GM23248 (cell line): ENCODE data around the gene NELFB. TPM values are rescaled to one million over a fixed set of nuclear protein-coding genes. Genes with fewer than 3 reads are reported as not detected.
A peak's percentile ranks its signal among the peaks of the same experiment; 100 is the strongest.

Source experiments
- DNase-seq: peaks from one replicate; pipeline ENCODE4 v3.0.0-alpha.2; 2015
- H2AFZ ChIP-seq: fragments of 200-600 bp; sonication (generic); 2 replicates; pipeline ENCODE4 v1.6.1; 2016; ENCODE audit warnings: antibody characterized with exemption
- H3F3A ChIP-seq: fragments of 200-600 bp; sonication (generic); 2 replicates; pipeline ENCODE4 v1.6.1; 2016; ENCODE audit warnings: mild to moderate bottlenecking, antibody characterized with exemption, mixed run types; ENCODE audit not compliant: insufficient read depth
- H3K27ac ChIP-seq: fragments of 200-600 bp; sonication (generic); 2 replicates; pipeline ENCODE4 v1.5.1; 2016; ENCODE audit warnings: mild to moderate bottlenecking
- H3K27me3 ChIP-seq: fragments of 200-600 bp; sonication (generic); replicated peaks from 2 replicates; pipeline ENCODE4 v1.6.1; 2016; ENCODE audit warnings: mild to moderate bottlenecking; ENCODE audit not compliant: insufficient read depth
- H3K36me3 ChIP-seq: fragments of 200-600 bp; sonication (generic); 2 replicates; pipeline ENCODE4 v1.6.1; 2016; ENCODE audit warnings: low read depth, mild to moderate bottlenecking
- H3K4me1 ChIP-seq: fragments of 200-600 bp; sonication (generic); 2 replicates; pipeline ENCODE4 v1.6.1; 2016; ENCODE audit warnings: mild to moderate bottlenecking; ENCODE audit not compliant: insufficient read depth
- H3K4me2 ChIP-seq: fragments of 200-600 bp; sonication (generic); one replicate; pipeline ENCODE4 v1.6.1; 2016; ENCODE audit warnings: mild to moderate bottlenecking; ENCODE audit not compliant: unreplicated experiment
- H3K4me3 ChIP-seq: fragments of 200-600 bp; sonication (generic); 2 replicates; pipeline ENCODE4 v1.5.1; 2016; ENCODE audit warnings: mild to moderate bottlenecking
- H3K79me2 ChIP-seq: fragments of 200-600 bp; sonication (generic); 2 replicates; pipeline ENCODE4 v1.6.1; 2016; ENCODE audit warnings: mild to moderate bottlenecking; ENCODE audit not compliant: insufficient read depth
- H3K9ac ChIP-seq: fragments of 200-600 bp; sonication (generic); 2 replicates; pipeline ENCODE4 v1.6.1; 2016; ENCODE audit warnings: mild to moderate bottlenecking
- H3K9me2 ChIP-seq: fragments of 200-600 bp; sonication (generic); 2 replicates; pipeline ENCODE4 v1.6.1; 2016; ENCODE audit warnings: mixed run types, mild to moderate bottlenecking, moderate library complexity; ENCODE audit not compliant: insufficient read depth
- H3K9me3 ChIP-seq: fragments of 200-600 bp; sonication (generic); one replicate; pipeline ENCODE4 v1.6.1; 2017; ENCODE audit warnings: low read depth
- H4K20me1 ChIP-seq: fragments of 200-600 bp; sonication (generic); 2 replicates; pipeline ENCODE4 v1.6.0; 2016; ENCODE audit not compliant: insufficient read depth
- EZH2 ChIP-seq: fragments of 200-600 bp; sonication (generic); IDR thresholded peaks from 2 replicates; pipeline ENCODE4 v1.6.1; 2018; ENCODE audit warnings: antibody characterized with exemption, mild to moderate bottlenecking; ENCODE audit not compliant: insufficient read depth, poor library complexity, severe bottlenecking
- EZH2phosphoT487 ChIP-seq: fragments of 200-600 bp; sonication (generic); IDR thresholded peaks from 2 replicates; pipeline ENCODE4 v1.6.1; 2018; ENCODE audit warnings: antibody characterized with exemption, moderate library complexity, mild to moderate bottlenecking, low read depth; ENCODE audit not compliant: insufficient read depth
- WGBS, 2 experiments: methylation state at CpG; one replicate each; pipeline ENCODE4 v1.1.6; 2015 to 2017; ENCODE audit warnings: low lambda C conversion rate in 2 of 2, low coverage in 1 of 2; ENCODE audit errors: missing lambda C conversion rate in 2 of 2; 5-methylcytosine and 5-hydroxymethylcytosine counted together
- in situ Hi-C: fragments of 300-500 bp; cut with MboI; formaldehyde crosslinking; loops from 2 replicates; pipeline ENCODE4 v1.15.0; 2020
- polyA plus RNA-seq: library from polyadenylated mRNA; unstranded; fragments of >200 nt; fragmentation: Nextera tagmentation; extraction: Ambion mirVana; gene quantifications from 2 replicates; pipeline ENCODE4 v1.2.1, GENCODE V29; 2016
- total RNA-seq: library from RNA; depleted of rRNA; stranded (reverse); fragments of >200 nt; shearing (Covaris generic); gene quantifications from 2 replicates; pipeline ENCODE4 v1.2.3, GENCODE V29; 2014

Gene NELFB
- total and polyA plus RNA-seq, 2 experiments from 2014 or later = 34.4 to 65.0 TPM

DNA sequence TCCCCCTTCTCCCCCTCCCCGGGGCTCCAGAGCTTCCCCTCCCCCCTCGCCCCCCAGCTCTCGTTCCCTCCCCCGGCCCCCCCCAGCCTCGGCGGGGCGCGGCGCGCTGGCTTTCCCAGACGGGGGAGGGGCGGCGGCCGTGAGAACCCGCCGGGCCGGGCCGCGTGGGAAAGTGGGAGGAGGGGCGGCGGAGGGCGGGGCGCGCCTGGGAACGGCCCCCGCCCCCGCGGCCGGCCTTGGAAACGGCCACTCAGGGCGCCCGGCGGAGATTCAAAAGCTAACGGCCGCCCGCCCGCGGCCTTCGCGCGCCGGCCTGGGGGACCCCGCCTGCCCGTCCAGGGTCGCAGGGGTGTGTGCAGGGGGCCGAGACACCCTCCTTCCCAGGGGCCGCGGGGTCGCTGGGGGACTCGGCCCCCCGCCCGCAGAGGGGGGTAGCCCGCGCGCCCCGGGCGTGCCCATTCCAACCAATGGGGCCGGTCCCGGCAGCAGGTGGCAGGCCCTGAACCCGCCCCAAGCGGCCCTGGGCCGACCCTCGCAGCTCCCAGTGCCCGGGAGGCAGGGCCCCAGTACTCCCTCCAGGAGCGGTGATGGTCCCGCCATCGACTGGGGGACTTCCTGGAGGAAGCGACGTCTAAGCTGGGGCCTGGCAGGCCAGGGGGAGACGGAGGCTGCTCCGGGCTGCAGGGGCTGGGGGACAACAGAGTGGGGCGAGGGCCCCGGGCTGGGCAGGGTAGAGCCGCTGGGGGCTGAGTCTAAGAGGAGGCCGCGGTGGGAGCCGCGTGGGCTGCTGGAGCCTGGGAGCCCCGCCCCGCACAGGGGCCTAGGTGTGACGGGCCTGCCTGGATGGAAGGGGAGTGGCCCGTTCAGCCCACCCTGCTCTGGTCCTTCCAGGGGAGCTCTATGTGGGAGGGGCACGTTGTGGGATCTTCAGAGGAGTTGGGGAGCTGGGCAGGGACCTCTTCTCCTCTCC is 61.2 kb downstream of the NELFB start:
- Histone ChIP-seq H3K4me1 (no peaks in the 10 kb centered on the region), H4K20me1 (no peaks in the 10 kb centered on the region), H3K27ac (no peak overlapping the region), H3K9ac (peak overlapping the region; percentile 59), H3K4me2 (peak overlapping the region; percentile 42), H2AFZ (peak overlapping the region; percentile 44; the same call in 1 of the 2 replicates), H3K9me3 (no peaks in the 10 kb centered on the region), H3K9me2 (no peaks in the 10 kb centered on the region), H3K36me3 (no peaks in the 10 kb centered on the region), H3F3A (no peaks in the 10 kb centered on the region), H3K27me3 (no peaks in the 10 kb centered on the region), H3K79me2 (no peaks in the 10 kb centered on the region), H3K4me3 (peak overlapping the region; percentile 21)
- DNase-seq = peak; percentile 77
- in situ Hi-C loops = no loop called here
- 6 to 8% methylated on average over 13 to 47 of the region's 83 CpGs for WGBS, 2 experiments
- no peak for TF ChIP-seq EZH2
- no peak for TF ChIP-seq EZH2phosphoT487

DNA sequence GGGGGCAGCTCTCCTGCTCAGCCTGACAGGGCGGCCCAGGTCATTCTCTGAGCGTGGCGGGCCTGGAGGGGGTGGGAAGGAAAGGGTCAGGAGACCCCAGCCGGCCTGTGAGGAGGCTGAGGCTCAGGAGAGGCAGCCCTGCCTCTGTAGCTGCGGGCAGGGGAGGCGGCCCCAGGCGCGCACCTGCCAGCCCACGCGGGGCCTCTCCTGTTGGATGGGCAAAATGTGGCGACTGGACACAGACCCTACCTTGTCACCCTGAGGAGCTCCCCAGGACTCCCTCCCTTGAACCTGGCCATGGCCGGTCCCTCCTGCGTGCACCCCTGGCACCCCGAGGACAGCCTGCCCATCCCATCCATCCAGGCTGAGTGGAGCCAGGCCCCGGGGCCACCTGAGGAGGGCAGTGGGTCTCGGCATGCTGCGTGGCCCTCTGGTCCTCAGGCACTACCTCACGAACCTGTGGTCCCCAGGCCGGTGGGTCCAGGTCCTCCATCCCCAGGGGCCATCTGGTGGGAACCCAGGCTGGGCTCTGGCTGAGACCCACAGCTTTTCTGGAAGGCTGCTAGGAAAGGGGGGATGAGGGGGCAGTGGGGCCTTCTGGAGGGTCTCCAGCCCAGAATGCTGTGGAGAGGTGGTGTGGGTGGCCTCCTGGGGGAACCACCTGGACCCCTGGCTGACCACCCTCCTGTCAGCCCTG is 62.0 kb downstream of the NELFB start:
- 74 to 76% methylated on average over 14 to 16 of the region's 19 CpGs for WGBS, 2 experiments
- Histone ChIP-seq H4K20me1 (no peaks in the 10 kb centered on the region), H3K27ac (no peak overlapping the region), H3K4me3 (no peak overlapping the region), H3F3A (no peaks in the 10 kb centered on the region), H3K36me3 (no peaks in the 10 kb centered on the region), H3K9me2 (no peaks in the 10 kb centered on the region), H2AFZ (no peak overlapping the region), H3K4me1 (no peaks in the 10 kb centered on the region), H3K9me3 (no peaks in the 10 kb centered on the region), H3K79me2 (no peaks in the 10 kb centered on the region), H3K9ac (no peak overlapping the region), H3K4me2 (no peak overlapping the region), H3K27me3 (no peaks in the 10 kb centered on the region)
- TF ChIP-seq EZH2 (no peak), EZH2phosphoT487 (no peak)
- in situ Hi-C loops = no loop called here
- no peak for DNase-seq

DNA sequence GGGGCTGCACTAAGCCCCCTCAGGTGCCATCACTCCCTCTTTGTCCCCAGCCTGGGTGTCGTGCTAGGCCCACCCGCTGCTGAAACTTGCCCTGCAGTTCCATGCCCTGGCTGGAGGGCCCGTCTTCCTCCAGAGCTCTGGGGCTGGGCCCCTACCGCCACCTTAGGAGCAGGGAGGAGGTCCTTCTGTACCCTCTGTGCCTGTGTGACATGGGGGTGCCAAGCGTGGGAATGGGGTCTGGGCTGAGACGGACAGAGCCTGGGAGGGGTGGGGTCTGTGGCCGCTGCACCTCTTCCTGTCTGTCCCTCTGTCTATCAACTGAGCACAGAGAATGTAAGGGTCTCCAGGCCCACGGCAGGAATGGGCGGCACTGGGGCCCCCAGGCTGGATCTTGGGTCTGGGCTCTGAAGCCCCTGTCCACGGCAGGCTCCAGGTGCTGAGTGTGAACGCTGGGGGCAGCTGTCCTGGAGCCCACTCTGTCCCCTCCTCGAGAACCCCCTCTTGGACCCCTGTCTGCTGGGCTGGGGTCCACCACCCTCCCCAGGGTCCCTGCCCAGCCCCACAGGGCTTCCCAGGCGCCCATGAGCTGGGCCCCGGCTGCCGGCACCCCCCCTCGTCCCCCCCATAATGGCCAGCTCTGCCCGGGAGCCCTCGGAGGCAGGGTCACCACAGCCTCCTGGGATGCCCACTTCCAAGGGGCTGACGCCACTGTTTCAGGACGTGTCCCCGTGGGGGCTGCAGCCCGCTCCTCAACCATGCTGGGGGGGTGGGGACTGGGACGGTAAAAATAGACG is 62.8 kb downstream of the NELFB start:
- TF ChIP-seq EZH2phosphoT487 (no peak), EZH2 (no peak)
- DNase-seq = no peak

DNA sequence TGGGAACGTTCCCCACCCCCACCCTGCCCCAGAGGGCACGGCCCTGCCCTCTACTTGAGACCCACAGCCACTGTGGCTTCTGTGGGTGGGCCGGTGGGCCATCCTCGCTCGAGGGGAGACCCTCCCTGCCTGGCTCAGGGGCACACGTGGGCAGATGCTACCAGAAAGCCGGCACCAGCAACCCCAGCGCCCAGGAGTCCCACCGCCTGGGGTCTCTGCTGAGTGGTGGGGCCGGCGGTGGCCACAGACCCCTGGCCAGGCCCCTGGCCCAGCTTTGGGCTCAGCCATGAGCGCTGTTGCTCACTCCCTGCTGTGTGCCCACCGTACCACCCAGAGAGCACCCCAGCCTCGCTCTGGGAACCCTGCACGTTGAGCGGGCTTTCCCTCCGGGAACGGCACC is 63.5 kb downstream of the NELFB start:
- no peak overlapping the region for H3K4me2 ChIP-seq
- no peak overlapping the region for H3K4me3 ChIP-seq
- H3K9me3 ChIP-seq = no peaks in the 10 kb centered on the region
- no peaks in the 10 kb centered on the region for H3K79me2 ChIP-seq
- no peak for TF ChIP-seq EZH2phosphoT487
- TF ChIP-seq EZH2 = no peak
- H3K9me2 ChIP-seq = no peaks in the 10 kb centered on the region
- 69% methylated on average over 15 to 18 of the region's 18 CpGs for WGBS, 2 experiments
- H3K9ac ChIP-seq = no peak overlapping the region
- H3K27me3 ChIP-seq = no peaks in the 10 kb centered on the region
- no peaks in the 10 kb centered on the region for H3K4me1 ChIP-seq
- no peaks in the 10 kb centered on the region for H3F3A ChIP-seq
- H3K36me3 ChIP-seq = no peaks in the 10 kb centered on the region
- no peak overlapping the region for H3K27ac ChIP-seq
- in situ Hi-C loops = no loop called here
- no peaks in the 10 kb centered on the region for H4K20me1 ChIP-seq
- H2AFZ ChIP-seq = no peak overlapping the region
- no peak for DNase-seq

More for the DNA sequence above, 62.8 kb downstream of the NELFB start:
- Histone ChIP-seq H3K36me3 (no peaks in the 10 kb centered on the region), H3K9ac (no peak overlapping the region), H3K9me3 (no peaks in the 10 kb centered on the region), H4K20me1 (no peaks in the 10 kb centered on the region), H3K4me2 (no peak overlapping the region), H3K4me1 (no peaks in the 10 kb centered on the region), H3K9me2 (no peaks in the 10 kb centered on the region), H3K4me3 (no peak overlapping the region), H3K79me2 (no peaks in the 10 kb centered on the region), H3K27ac (no peak overlapping the region), H3F3A (no peaks in the 10 kb centered on the region), H2AFZ (no peak overlapping the region), H3K27me3 (no peaks in the 10 kb centered on the region)
- in situ Hi-C loops = no loop called here
- 66% methylated on average over 15 to 24 of the region's 24 CpGs for whole genome bisulfite sequencing, 2 experiments
